Epithelial cell of prostate (primary cell): ENCODE results near the gene TNFRSF4.
"Not testable (repeated sequence)": the region's sequence is repeated elsewhere in the genome, so short reads cannot be mapped to it uniquely, and the experiment has no call there.

Experiments used
- DNase-seq: peaks from one replicate; pipeline ENCODE4 v3.0.0-alpha.2; 2011; ENCODE audit warnings: low read depth, low spot score
- H3K27ac ChIP-seq: fragments of 450-650 bp; 2 replicates; pipeline ENCODE4 v1.5.1; 2017; ENCODE audit warnings: mild to moderate bottlenecking

The TNFRSF4 gene

GRCh38 chr1:1213345-1214265, at the start of gene TNFRSF4:
Gene TNFRSF4, minus strand, starts transcription at chr1:1214153. Its CDS starts 26 bp downstream, at chr1:1214127.
- H3K27ac ChIP-seq, result no peak within 1 kb of the TSS
- no peak for DNase-seq

GRCh38 chr1:1262758-1263157, 48.8 kb upstream of the TNFRSF4 start:
- H3K27ac ChIP-seq, result no peak overlapping the region
- no peak for DNase-seq

GRCh38 chr1:1262071-1262470, 48.1 kb upstream of the TNFRSF4 start:
- no peak for DNase-seq
- no peak overlapping the region for H3K27ac ChIP-seq

GRCh38 chr1:1260843-1261560, 47.0 kb upstream of the TNFRSF4 start:
- no peak overlapping the region for H3K27ac ChIP-seq
- no peak for DNase-seq

GRCh38 chr1:1259951-1260600, 46.1 kb upstream of the TNFRSF4 start:
- no peak for DNase-seq
- no peak overlapping the region for H3K27ac ChIP-seq

- no peak for DNase-seq
- H3K27ac ChIP-seq, result no peak overlapping the region
Observed at GRCh38 chr1:1259540-1259939, 45.6 kb upstream of the TNFRSF4 start.

GRCh38 chr1:1259119-1259488, 45.2 kb upstream of the TNFRSF4 start:
- no peak for DNase-seq
- H3K27ac ChIP-seq, result no peak overlapping the region

- no peak for DNase-seq
- H3K27ac ChIP-seq, result no peak overlapping the region
Observed at GRCh38 chr1:1256956-1257871, 43.3 kb upstream of the TNFRSF4 start.

- no peak overlapping the region for H3K27ac ChIP-seq
- DNase-seq, result no peak
Observed at GRCh38 chr1:1255611-1256010, 41.7 kb upstream of the TNFRSF4 start.

- no peak overlapping the region for H3K27ac ChIP-seq
- DNase-seq, result no peak
Observed at GRCh38 chr1:1255078-1255477, 41.1 kb upstream of the TNFRSF4 start.

- DNase-seq, result no peak
- no peak overlapping the region for H3K27ac ChIP-seq
Observed at GRCh38 chr1:1254667-1254998, 40.7 kb upstream of the TNFRSF4 start.

- H3K27ac ChIP-seq, result no peak overlapping the region
- DNase-seq, result no peak
Observed at GRCh38 chr1:1253972-1254666, 40.2 kb upstream of the TNFRSF4 start.

GRCh38 chr1:1253314-1253713, 39.4 kb upstream of the TNFRSF4 start:
- DNase-seq, result no peak
- no peak overlapping the region for H3K27ac ChIP-seq

- H3K27ac ChIP-seq, result peak overlapping the region; percentile 47
- DNase-seq, result peak; percentile 43
Observed at GRCh38 chr1:1250786-1251284, 36.9 kb upstream of the TNFRSF4 start.

GRCh38 chr1:1248009-1248913, 34.3 kb upstream of the TNFRSF4 start:
- not testable (repeated sequence) for DNase-seq, H3K27ac ChIP-seq

- DNase-seq, result no peak
- no peak overlapping the region for H3K27ac ChIP-seq
Observed at GRCh38 chr1:1247341-1247913, 33.5 kb upstream of the TNFRSF4 start.

- DNase-seq, result no peak
- H3K27ac ChIP-seq, result no peak within 1 kb of the TSS
Observed at GRCh38 chr1:1246577-1247340, 32.8 kb upstream of the TNFRSF4 start, which contains the start of gene C1QTNF12. Gene C1QTNF12, minus strand, starts transcription at chr1:1246722. Its CDS starts 32 bp downstream, at chr1:1246690.
